Hematopoietic multipotent progenitor cell treated with erythropoietin and hydrocortisone succinate and interleukin-3 and kit ligand, for 6 days (in vitro differentiated cells): ENCODE measurements around the gene RRP1.
A peak's percentile ranks its signal among the peaks of the same experiment; 100 is the strongest.

Source experiments
- DNase-seq: peaks from one replicate; pipeline ENCODE4 v3.0.0-alpha.2; 2015

The RRP1 gene

GRCh38 chr21:43846430-43846829 lies 57.1 kb downstream of the RRP1 start:
- no peak for DNase-seq

DNA sequence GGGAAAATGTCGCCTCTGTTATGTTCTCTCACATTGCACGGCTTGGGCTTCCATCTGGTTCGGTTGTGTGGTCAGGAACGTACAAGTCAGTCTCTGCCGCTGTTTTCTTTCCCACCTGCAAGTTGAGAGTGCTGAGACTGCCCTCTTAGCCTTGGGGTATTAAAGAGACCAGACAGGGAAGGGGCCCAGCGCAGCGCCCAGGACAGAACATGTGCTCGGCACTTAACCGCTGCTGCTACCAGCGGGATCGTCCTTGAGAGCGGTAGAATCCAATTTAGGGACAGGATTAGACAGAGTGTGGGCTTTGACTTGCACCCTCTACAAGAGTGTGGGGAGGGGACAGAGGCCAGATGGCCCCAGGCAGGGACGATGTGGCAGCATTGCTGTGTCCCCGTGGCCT lies 57.9 kb downstream of the RRP1 start:
- DNase-seq = no peak

- no peak for DNase-seq
These were observed 59.4 kb downstream of the RRP1 start for GRCh38 chr21:43848771-43849170.

DNA sequence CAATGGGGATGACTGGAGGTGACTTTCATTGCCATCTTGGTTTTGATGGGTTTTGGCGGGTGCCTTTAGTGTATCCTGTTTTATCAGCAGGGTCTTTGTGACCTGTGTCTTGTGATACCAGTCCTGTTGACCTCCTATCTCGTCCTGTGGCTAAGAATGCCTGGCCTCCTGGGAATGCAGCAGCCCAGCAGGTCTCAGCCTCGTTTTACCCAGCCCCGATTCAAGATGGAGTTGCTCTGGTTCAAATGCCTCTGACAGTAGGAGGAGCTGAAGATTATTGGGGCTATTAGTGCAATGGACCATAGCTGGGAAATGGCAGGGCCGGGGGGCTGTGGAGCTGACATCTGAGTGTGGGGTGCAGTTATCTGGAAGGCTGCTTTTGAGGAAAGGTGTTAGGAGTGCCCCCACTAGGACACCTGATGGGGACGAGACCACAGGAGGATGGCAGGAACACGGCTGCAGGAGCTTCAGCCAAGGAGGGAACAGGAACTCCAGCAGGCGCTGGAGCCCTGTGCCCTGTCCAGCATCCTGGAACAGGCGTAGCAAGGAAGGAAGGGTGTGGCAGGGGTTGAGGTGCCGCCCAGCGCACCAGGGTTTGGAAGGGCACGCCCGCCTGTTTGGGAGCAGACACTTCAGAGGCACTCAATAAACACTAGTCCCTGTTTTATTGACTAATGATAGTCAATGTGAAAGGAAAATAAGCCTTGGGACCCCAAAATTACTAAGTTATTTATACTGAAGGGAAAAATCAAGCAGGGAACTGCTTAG lies 60.3 kb downstream of the RRP1 start:
- DNase-seq = peak; percentile 70

GRCh38 chr21:43850728-43851295 lies 61.4 kb downstream of the RRP1 start:
- no peak for DNase-seq

GRCh38 chr21:43851593-43851992 lies 62.2 kb downstream of the RRP1 start:
- DNase-seq = no peak

DNA sequence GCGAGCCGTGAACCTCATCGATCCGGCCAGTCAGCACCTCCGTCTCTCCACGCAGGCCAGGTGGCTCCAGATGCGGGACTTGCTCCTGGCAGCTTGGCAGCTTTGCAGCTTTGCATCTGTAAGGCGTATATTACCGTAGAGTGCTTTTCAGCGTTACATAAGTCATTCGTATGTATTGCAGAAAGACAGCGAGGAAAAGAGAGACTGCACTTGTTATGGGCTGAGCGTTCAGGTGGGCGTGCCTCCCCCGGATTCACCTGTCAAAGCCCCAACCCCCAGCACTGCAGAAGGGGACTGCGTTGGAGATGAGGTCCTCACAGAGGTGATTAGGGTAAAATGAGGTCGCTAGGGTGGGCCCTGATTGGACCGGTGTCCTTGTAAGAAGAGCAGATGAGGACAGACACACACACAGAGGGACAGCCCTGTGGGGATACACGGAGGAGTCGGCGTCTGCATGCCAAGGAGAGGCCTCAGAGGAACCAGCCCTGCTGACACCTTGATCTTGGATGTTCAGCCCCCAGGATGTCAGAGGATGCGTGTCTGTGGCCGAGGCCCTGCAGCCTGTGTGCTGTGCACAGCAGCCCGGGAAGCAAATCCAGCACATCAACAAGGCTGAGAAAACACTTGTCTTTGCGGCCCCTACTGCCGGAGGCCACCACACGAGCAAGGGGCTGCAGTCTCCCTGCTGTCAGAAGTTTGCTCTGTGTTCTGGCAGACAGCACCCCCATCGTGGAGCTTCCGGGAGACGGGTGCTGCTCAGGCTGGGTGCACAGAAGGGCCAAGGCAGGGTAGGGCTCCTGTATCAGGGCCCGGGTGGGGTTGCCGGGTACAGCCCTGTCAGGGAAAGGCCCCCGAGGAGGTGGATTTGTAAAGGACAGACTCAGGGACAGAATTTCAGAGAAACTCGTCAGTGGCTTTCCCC lies 64.7 kb downstream of the RRP1 start:
- peak; percentile 61 for DNase-seq
